Ectodermal cell (in vitro differentiated cells): ENCODE data around the gene GABRG3.

Source experiments
- H3K27ac ChIP-seq: 2 replicates; pipeline ENCODE4 v1.7.0; 2013; ENCODE audit warnings: mild to moderate bottlenecking, low read depth, low read length; ENCODE audit not compliant: insufficient read depth, poor library complexity, severe bottlenecking
- H3K27me3 ChIP-seq: 2 replicates; pipeline ENCODE4 v1.7.0; 2013; ENCODE audit warnings: mild to moderate bottlenecking, low read length; ENCODE audit not compliant: insufficient read depth, control insufficient read depth, poor library complexity, severe bottlenecking
- H3K36me3 ChIP-seq: one replicate; pipeline ENCODE4 v1.7.0; 2013; ENCODE audit warnings: low read length; ENCODE audit not compliant: control insufficient read depth, insufficient read depth
- H3K4me1 ChIP-seq: one replicate; pipeline ENCODE4 v1.7.0; 2013; ENCODE audit warnings: low read length; ENCODE audit not compliant: control insufficient read depth, insufficient read depth
- H3K4me3 ChIP-seq: 2 replicates; pipeline ENCODE4 v1.7.0; 2013; ENCODE audit warnings: low read depth, low read length, control low read depth; ENCODE audit not compliant: insufficient read depth
- H3K9me3 ChIP-seq: 2 replicates; pipeline ENCODE4 v1.7.0; 2013; ENCODE audit warnings: mild to moderate bottlenecking, low read length, moderate library complexity; ENCODE audit not compliant: control insufficient read depth
- WGBS, 2 experiments: methylation state at CpG; one replicate each; pipeline ENCODE4 v1.1.7; 2013; ENCODE audit warnings: missing lambda C conversion rate in 2 of 2; 5-methylcytosine and 5-hydroxymethylcytosine counted together

Gene GABRG3

DNA sequence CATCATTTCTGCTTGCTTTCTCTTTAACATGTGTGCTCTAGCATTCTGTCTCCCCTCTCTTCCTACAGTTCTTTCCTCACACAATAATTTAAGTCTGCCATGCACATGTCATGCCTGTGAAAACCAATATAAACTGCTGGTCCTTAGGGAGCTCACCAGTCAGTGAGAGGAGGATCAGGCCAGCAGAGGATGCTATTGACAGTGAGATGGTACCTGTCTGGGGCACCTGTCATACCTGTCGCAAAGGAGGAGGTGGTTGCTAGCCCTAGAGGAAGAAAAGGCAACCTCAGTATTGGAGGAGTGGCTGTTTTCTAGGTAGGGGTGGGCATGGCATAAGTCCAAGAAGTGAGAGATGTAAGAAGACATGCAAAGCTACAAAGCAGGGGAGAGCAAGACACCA is 194.6 kb downstream of the GABRG3 start:
- peaks cover 3% of the 10 kb centered on the region for H3K4me1 ChIP-seq
- WGBS, 2 experiments, result 94 to 97% methylated on average over 1 of the region's 1 CpG
- no peaks in the 10 kb centered on the region for H3K27me3 ChIP-seq
- H3K4me3 ChIP-seq, result no peak overlapping the region
- no peaks in the 10 kb centered on the region for H3K36me3 ChIP-seq
- H3K9me3 ChIP-seq, result no peaks in the 10 kb centered on the region
- H3K27ac ChIP-seq, result no peak overlapping the region

GRCh38 chr15:27166917-27167316 is 195.9 kb downstream of the GABRG3 start:
- Histone ChIP-seq H3K36me3 (no peaks in the 10 kb centered on the region), H3K27me3 (no peaks in the 10 kb centered on the region), H3K27ac (no peak overlapping the region), H3K4me3 (no peak overlapping the region), H3K9me3 (no peaks in the 10 kb centered on the region), H3K4me1 (peaks cover 3% of the 10 kb centered on the region)
- WGBS, 2 experiments, result 82 to 93% methylated on average over 4 of the region's 4 CpGs

- H3K36me3 ChIP-seq, result no peaks in the 10 kb centered on the region
- peaks cover 3% of the 10 kb centered on the region for H3K4me1 ChIP-seq
- no peaks in the 10 kb centered on the region for H3K9me3 ChIP-seq
- H3K27ac ChIP-seq, result no peak overlapping the region
- H3K27me3 ChIP-seq, result no peaks in the 10 kb centered on the region
- WGBS, 2 experiments, result 92 to 94% methylated on average over 10 of the region's 10 CpGs
- no peak overlapping the region for H3K4me3 ChIP-seq
Observed at GRCh38 chr15:27167738-27168137, 196.8 kb downstream of the GABRG3 start.

- H3K27ac ChIP-seq, result no peak overlapping the region
- H3K4me1 ChIP-seq, result peaks cover 3% of the 10 kb centered on the region
- no peaks in the 10 kb centered on the region for H3K36me3 ChIP-seq
- no peaks in the 10 kb centered on the region for H3K27me3 ChIP-seq
- 95 to 97% methylated on average over 4 of the region's 4 CpGs for WGBS, 2 experiments
- H3K4me3 ChIP-seq, result no peak overlapping the region
- no peaks in the 10 kb centered on the region for H3K9me3 ChIP-seq
Observed at GRCh38 chr15:27170851-27171250, 199.9 kb downstream of the GABRG3 start.

DNA sequence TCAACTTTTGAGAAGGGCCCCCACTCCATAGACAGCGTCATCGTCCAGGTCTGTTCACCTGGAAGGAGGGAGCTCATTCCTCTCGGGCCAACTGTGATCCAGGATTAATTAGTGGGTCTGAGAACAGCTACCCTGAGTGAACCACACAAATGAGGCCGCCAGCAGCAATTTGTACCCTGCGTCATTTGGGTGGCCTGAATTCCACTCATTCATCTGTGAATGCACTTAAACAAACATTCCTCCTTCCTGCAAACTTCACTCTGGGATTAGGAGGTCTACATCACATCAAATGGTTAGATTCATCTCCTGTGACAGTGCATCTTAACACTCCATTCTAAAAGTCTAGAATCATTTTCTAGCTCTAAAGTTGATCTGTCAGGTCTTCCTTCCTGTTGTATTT is 201.8 kb downstream of the GABRG3 start:
- Histone ChIP-seq H3K36me3 (no peaks in the 10 kb centered on the region), H3K4me1 (no peaks in the 10 kb centered on the region), H3K4me3 (no peak overlapping the region), H3K9me3 (no peaks in the 10 kb centered on the region), H3K27me3 (no peaks in the 10 kb centered on the region), H3K27ac (no peak overlapping the region)
- WGBS, 2 experiments, result 88 to 90% methylated on average over 5 of the region's 5 CpGs

DNA sequence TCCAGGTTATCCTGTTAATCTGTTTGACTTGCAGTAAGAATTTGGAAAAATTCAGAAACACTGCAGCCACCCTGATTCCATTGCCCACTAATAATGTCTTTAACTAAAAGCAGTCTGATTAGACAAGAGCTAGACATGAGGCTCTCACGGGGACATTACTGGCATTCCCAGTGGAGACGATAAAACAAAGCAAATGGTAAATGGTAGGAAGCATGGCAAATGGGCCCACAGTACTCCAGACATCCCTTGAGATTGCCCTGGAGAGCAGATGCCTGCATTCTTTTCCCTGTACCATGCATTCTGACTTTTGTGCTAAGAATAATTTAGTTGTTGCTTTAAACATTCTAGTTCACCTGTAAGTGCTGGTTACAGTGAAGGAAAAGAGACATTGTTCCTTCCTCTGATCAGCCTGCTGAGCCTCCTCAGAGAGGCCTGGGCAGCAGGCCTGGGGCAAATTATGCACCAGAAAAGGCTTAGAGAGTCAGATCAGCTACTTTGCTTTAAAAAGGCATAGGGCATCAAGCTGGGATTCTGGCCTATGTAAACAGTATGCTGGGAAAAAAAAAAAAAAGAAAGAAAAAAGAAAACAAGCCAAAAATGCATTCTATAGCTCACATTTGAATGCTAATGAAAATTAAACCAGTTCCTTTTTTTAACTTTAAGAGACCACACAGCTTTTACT is 204.6 kb downstream of the GABRG3 start:
- 54 to 60% methylated on average over 2 of the region's 2 CpGs for WGBS, 2 experiments
- Histone ChIP-seq H3K36me3 (no peaks in the 10 kb centered on the region), H3K9me3 (no peaks in the 10 kb centered on the region), H3K4me3 (no peak overlapping the region), H3K4me1 (no peaks in the 10 kb centered on the region), H3K27ac (no peak overlapping the region), H3K27me3 (no peaks in the 10 kb centered on the region)

DNA sequence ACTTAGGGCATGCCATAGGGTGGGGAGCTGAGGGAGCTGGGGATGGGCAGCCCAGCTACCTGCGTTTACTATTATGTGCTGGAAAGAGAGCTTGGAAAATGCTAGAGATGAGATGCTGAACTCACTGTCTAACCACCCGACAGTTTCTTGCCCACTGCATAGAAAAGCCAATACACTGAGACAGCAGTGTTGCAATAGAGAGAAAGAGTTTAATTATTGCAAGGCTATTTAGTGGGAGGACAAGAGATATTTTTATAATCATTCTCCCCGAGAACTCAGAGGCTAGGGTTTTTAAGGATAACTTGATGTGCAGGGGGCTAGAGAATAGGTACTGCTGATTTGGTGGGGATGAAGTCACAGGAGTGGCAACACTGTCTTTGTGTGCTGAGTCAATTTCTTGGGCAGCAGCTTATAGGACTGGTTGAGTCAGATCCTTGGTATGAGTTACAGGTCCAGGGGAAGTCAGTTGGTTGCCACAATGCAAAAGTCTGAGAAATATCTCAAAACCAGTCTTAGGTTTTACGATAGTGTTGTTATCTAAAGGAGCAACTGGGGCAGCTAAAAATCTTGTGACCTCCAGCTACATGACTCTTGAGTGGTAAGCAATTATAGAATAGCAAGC is 205.9 kb downstream of the GABRG3 start:
- Histone ChIP-seq H3K4me3 (no peak overlapping the region), H3K27ac (no peak overlapping the region), H3K36me3 (no peaks in the 10 kb centered on the region), H3K4me1 (no peaks in the 10 kb centered on the region), H3K9me3 (no peaks in the 10 kb centered on the region), H3K27me3 (no peaks in the 10 kb centered on the region)
- 93 to 97% methylated on average over 4 of the region's 4 CpGs for WGBS, 2 experiments

DNA sequence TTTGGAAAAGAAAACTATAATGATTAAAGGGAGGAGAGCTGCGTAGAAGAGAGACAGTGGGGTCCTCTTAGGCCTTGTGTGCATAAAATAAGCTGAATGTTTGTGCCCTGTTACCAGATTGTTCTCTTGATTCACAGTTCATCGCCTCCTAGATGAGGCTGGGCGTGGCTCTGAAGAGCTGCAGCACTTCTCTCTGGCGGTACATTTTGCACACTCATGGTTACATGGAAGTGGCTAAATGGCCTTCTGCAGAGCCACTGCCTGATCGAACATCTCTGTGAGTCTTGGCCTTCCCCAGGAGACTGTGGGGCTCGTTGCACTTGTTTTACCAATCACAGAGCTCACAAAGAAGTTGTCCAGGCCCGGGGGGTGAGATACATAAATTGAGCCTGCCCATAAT is 208.8 kb downstream of the GABRG3 start:
- H3K27ac ChIP-seq, result no peak overlapping the region
- H3K9me3 ChIP-seq, result no peaks in the 10 kb centered on the region
- H3K4me1 ChIP-seq, result no peaks in the 10 kb centered on the region
- H3K36me3 ChIP-seq, result no peaks in the 10 kb centered on the region
- H3K27me3 ChIP-seq, result no peaks in the 10 kb centered on the region
- H3K4me3 ChIP-seq, result no peak overlapping the region
- 87 to 90% methylated on average over 7 of the region's 7 CpGs for WGBS, 2 experiments

DNA sequence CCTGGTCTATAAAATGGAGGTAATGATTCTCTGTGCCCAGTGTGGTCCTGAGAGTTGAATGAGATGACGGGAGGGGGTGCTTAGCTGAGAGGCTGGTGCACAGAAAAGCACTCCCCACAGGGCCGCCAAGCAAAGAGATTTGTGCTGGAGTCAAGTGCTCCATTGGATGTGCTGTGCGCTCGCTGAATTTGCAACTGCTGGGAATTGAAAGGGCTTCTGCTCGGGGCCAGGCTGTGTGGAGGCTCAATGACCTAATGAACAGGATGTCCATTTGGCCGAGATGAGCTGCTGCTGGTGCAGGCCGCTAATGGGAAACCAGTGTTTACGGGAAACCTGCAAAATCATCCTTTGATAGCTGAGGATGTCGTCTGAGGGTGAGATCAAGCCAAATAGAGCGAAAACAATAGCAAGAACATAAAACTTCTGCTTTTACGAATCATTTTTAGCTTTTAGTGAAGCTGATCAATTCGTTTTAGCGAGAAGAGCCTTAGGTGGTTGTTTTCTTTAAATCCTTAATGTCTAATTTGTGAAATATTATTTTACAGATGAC is 211.7 kb downstream of the GABRG3 start:
- H3K27ac ChIP-seq, result no peak overlapping the region
- H3K36me3 ChIP-seq, result no peaks in the 10 kb centered on the region
- H3K4me3 ChIP-seq, result no peak overlapping the region
- no peaks in the 10 kb centered on the region for H3K27me3 ChIP-seq
- H3K9me3 ChIP-seq, result no peaks in the 10 kb centered on the region
- WGBS, 2 experiments, result 89 to 90% methylated on average over 13 of the region's 13 CpGs
- no peaks in the 10 kb centered on the region for H3K4me1 ChIP-seq

GRCh38 chr15:27183201-27183600 is 212.2 kb downstream of the GABRG3 start:
- WGBS, 2 experiments, result 92 to 100% methylated on average over 1 to 3 of the region's 4 CpGs
- H3K27ac ChIP-seq, result no peak overlapping the region
- no peaks in the 10 kb centered on the region for H3K27me3 ChIP-seq
- H3K9me3 ChIP-seq, result no peaks in the 10 kb centered on the region
- H3K4me1 ChIP-seq, result no peaks in the 10 kb centered on the region
- H3K4me3 ChIP-seq, result no peak overlapping the region
- H3K36me3 ChIP-seq, result no peaks in the 10 kb centered on the region
